Stimulated activated CD4-positive, alpha-beta T cell treated with anti-CD3 and anti-CD28 coated beads, Interleukin-2, amount 100 ng/mL, for 24 hours (primary cell): Measurements from ENCODE around the gene TMEM132D.
"Not testable (repeated sequence)": the region's sequence is repeated elsewhere in the genome, so short reads cannot be mapped to it uniquely, and the experiment has no call there.

Experiments
- DNase-seq, 2 donors: peaks; one replicate each; pipeline ENCODE4 v3.0.0-alpha.2; 2020

TMEM132D gene

GRCh38 chr12:129082441-129082840 lies 821.4 kb downstream of the TMEM132D start:
- no peak for DNase-seq

GRCh38 chr12:129081755-129082250 lies 822.0 kb downstream of the TMEM132D start:
- DNase-seq = no peak

- DNase-seq = no peak
Observed at GRCh38 chr12:129080821-129081220, 823.0 kb downstream of the TMEM132D start.

GRCh38 chr12:129080391-129080790 lies 823.4 kb downstream of the TMEM132D start:
- DNase-seq = no peak

- no peak for DNase-seq
Observed at GRCh38 chr12:129079719-129080118, 824.1 kb downstream of the TMEM132D start.

GRCh38 chr12:129076441-129077320 lies 827.1 kb downstream of the TMEM132D start:
- DNase-seq = no peak

- no peak for DNase-seq
Observed at GRCh38 chr12:129075460-129076208, 828.2 kb downstream of the TMEM132D start.

GRCh38 chr12:129074379-129074778 lies 829.4 kb downstream of the TMEM132D start:
- no peak for DNase-seq

GRCh38 chr12:129073157-129073915 lies 830.5 kb downstream of the TMEM132D start:
- DNase-seq = no peak

- DNase-seq = no peak
Observed at GRCh38 chr12:129071362-129071761, 832.5 kb downstream of the TMEM132D start.

GRCh38 chr12:129069886-129070285 lies 833.9 kb downstream of the TMEM132D start:
- no peak for DNase-seq

- no peak for DNase-seq
Observed at GRCh38 chr12:129068684-129069083, 835.1 kb downstream of the TMEM132D start.

GRCh38 chr12:129067491-129067890 lies 836.3 kb downstream of the TMEM132D start:
- no peak for DNase-seq

- DNase-seq = no peak
Observed at GRCh38 chr12:129064209-129064855, 839.5 kb downstream of the TMEM132D start.

- DNase-seq = no peak
Observed at GRCh38 chr12:129063600-129063999, 840.2 kb downstream of the TMEM132D start.

GRCh38 chr12:129053232-129053631 lies 850.6 kb downstream of the TMEM132D start:
- DNase-seq = no peak

- DNase-seq = no peak
Observed at GRCh38 chr12:129052373-129052772, 851.5 kb downstream of the TMEM132D start.

- DNase-seq = no peak
Observed at GRCh38 chr12:129049917-129050316, 853.9 kb downstream of the TMEM132D start.

- not testable (repeated sequence) for DNase-seq
Observed at GRCh38 chr12:129043334-129043733, 860.5 kb downstream of the TMEM132D start.

- no peak for DNase-seq
Observed at GRCh38 chr12:129036135-129036534, 867.7 kb downstream of the TMEM132D start.

GRCh38 chr12:129034558-129035289 lies 869.1 kb downstream of the TMEM132D start:
- no peak for DNase-seq

GRCh38 chr12:129028844-129029243 lies 875.0 kb downstream of the TMEM132D start:
- no peak for DNase-seq
